ENCODE measurements around the gene FRAS1. TPM values are rescaled to one million over a fixed set of nuclear protein-coding genes. Genes with fewer than 3 reads are reported as not detected.
"Not testable (repeated sequence)": the region's sequence is repeated elsewhere in the genome, so short reads cannot be mapped to it uniquely, and the experiment has no call there.

The FRAS1 gene
- total RNA-seq, 1 donor from 2014 or later, result 163 TPM

- no peak overlapping the region for H3K27ac Mint-ChIP-seq
- H3K36me3 Mint-ChIP-seq (ENCODE audit: insufficient read depth), result peaks cover 44% of the 10 kb centered on the region
Observed at GRCh38 chr4:78464265-78464664, 407.1 kb downstream of the FRAS1 start.

GRCh38 chr4:78467223-78467622, 410.1 kb downstream of the FRAS1 start:
- not testable (repeated sequence) for H3K27ac Mint-ChIP-seq; H3K4me3 Mint-ChIP-seq (ENCODE audit: low read depth); H3K9me3 Mint-ChIP-seq (ENCODE audit: low read depth); H3K4me1 Mint-ChIP-seq (ENCODE audit: low read depth); DNase-seq (ENCODE audit: low spot score, unreplicated experiment); H3K27me3 Mint-ChIP-seq
- peaks cover 61% of the 10 kb centered on the region for H3K36me3 Mint-ChIP-seq (ENCODE audit: insufficient read depth)

More at GRCh38 chr4:78464265-78464664, 407.1 kb downstream of the FRAS1 start:
- H3K27me3 Mint-ChIP-seq, result no peaks in the 10 kb centered on the region
- H3K4me3 Mint-ChIP-seq (ENCODE audit: low read depth), result no peak overlapping the region
- no peaks in the 10 kb centered on the region for H3K9me3 Mint-ChIP-seq (ENCODE audit: low read depth)
- TF ChIP-seq CTCF (IDR thresholded peaks at IDR 0.05; ENCODE audit: unreplicated experiment), result no peak
- DNase-seq (ENCODE audit: low spot score, unreplicated experiment), result no peak
- H3K4me1 Mint-ChIP-seq (ENCODE audit: low read depth), result no peaks in the 10 kb centered on the region

GRCh38 chr4:78468272-78468671, 411.1 kb downstream of the FRAS1 start:
- Mint-ChIP-seq H3K4me1 (ENCODE audit: low read depth) (no peaks in the 10 kb centered on the region), H3K9me3 (ENCODE audit: low read depth) (no peaks in the 10 kb centered on the region), H3K36me3 (ENCODE audit: insufficient read depth) (peaks cover 61% of the 10 kb centered on the region), H3K4me3 (ENCODE audit: low read depth) (no peak overlapping the region), H3K27ac (peak overlapping the region; percentile 16), H3K27me3 (no peaks in the 10 kb centered on the region)
- DNase-seq (ENCODE audit: low spot score, unreplicated experiment), result no peak
- no peak for TF ChIP-seq CTCF (IDR thresholded peaks at IDR 0.05; ENCODE audit: unreplicated experiment)

- Mint-ChIP-seq H3K27ac (no peak overlapping the region), H3K27me3 (no peaks in the 10 kb centered on the region), H3K4me1 (ENCODE audit: low read depth) (no peaks in the 10 kb centered on the region), H3K9me3 (ENCODE audit: low read depth) (no peaks in the 10 kb centered on the region), H3K4me3 (ENCODE audit: low read depth) (no peak overlapping the region), H3K36me3 (ENCODE audit: insufficient read depth) (peaks cover 39% of the 10 kb centered on the region)
- DNase-seq (ENCODE audit: low spot score, unreplicated experiment), result no peak
- no peak for TF ChIP-seq CTCF (IDR thresholded peaks at IDR 0.05; ENCODE audit: unreplicated experiment)
Observed at GRCh38 chr4:78476108-78476704, 419.1 kb downstream of the FRAS1 start.

GRCh38 chr4:78477276-78477675, 420.2 kb downstream of the FRAS1 start:
- H3K4me3 Mint-ChIP-seq (ENCODE audit: low read depth), result no peak overlapping the region
- H3K4me1 Mint-ChIP-seq (ENCODE audit: low read depth), result no peaks in the 10 kb centered on the region
- no peak for TF ChIP-seq CTCF (IDR thresholded peaks at IDR 0.05; ENCODE audit: unreplicated experiment)
- no peak for DNase-seq (ENCODE audit: low spot score, unreplicated experiment)
- H3K27me3 Mint-ChIP-seq, result no peaks in the 10 kb centered on the region
- no peaks in the 10 kb centered on the region for H3K9me3 Mint-ChIP-seq (ENCODE audit: low read depth)
- H3K27ac Mint-ChIP-seq, result peak overlapping the region; percentile 50
- peaks cover 40% of the 10 kb centered on the region for H3K36me3 Mint-ChIP-seq (ENCODE audit: insufficient read depth)

GRCh38 chr4:78478523-78478922, 421.4 kb downstream of the FRAS1 start:
- Mint-ChIP-seq H3K4me1 (ENCODE audit: low read depth) (no peaks in the 10 kb centered on the region), H3K27ac (no peak overlapping the region), H3K9me3 (ENCODE audit: low read depth) (no peaks in the 10 kb centered on the region), H3K36me3 (ENCODE audit: insufficient read depth) (peaks cover 39% of the 10 kb centered on the region), H3K27me3 (no peaks in the 10 kb centered on the region), H3K4me3 (ENCODE audit: low read depth) (no peak overlapping the region)
- TF ChIP-seq CTCF (IDR thresholded peaks at IDR 0.05; ENCODE audit: unreplicated experiment), result no peak
- DNase-seq (ENCODE audit: low spot score, unreplicated experiment), result no peak

All from progenitor cell of endocrine pancreas (in vitro differentiated cells).